OCI-M2 (cell line): ENCODE data around the gene TTC22.

Source experiments
- DNase-seq: peaks from one replicate; lab custom pipeline; 2025; ENCODE audit not compliant: unreplicated experiment; lab: John Stamatoyannopoulos, UW

The TTC22 gene

DNA sequence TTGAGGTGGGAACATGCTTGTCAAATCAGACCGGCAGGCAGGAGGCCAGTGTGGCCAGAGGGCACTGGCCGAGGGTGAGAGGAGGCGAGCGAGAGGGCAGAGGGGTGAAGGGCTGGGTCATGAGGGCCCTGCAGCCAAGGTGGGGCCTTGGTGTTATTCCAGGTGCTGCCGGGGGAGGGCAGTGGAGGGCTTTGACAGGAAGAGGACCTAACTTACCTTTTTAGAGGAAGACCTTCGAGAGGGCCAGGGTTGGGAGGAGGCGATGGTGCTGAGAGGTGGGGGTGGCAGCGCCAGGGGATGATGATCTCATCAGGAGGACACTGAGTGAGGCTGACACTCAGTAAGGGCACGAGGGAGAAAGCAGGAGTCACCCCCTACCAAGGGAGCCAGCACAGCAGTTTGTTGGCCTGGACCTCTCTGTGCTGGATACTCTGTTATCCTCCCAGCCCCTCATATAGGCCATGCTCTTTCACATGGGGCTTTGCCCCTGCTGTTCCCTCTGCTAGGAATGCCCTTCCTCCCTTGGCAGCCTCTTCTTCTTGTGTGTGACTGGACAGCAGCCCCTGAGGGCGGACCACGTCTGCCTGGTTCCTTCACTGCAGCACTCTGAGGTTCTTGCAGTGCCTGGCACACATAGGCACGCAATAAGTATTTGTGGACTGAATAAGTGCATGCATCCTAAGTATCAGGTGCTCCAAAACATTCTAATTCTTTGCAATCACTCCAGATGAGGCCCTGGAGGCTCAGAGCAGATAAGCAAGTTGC, 7.5 kb upstream of the TTC22 start:
- DNase-seq: no peak

DNA sequence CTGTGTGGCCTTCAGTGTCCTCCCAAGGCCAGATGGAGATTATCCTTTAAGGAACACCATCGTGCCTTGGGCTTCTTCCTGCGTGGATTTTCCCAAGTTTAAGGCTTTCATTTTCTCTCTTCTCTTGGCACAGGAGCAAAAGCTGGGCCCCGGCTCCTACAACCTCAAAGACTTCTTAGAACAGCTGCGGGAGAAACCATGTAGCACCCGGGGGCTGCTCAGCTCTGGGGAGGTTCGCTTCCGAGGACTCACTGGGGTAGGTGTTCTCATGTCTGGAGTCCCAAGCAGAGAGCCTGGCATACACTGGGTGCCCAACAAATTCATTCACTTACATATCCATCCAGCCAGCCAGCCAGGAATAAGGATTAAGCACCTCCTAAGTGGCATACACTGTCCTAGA, 6.6 kb upstream of the TTC22 start:
- no peak for DNase-seq

DNA sequence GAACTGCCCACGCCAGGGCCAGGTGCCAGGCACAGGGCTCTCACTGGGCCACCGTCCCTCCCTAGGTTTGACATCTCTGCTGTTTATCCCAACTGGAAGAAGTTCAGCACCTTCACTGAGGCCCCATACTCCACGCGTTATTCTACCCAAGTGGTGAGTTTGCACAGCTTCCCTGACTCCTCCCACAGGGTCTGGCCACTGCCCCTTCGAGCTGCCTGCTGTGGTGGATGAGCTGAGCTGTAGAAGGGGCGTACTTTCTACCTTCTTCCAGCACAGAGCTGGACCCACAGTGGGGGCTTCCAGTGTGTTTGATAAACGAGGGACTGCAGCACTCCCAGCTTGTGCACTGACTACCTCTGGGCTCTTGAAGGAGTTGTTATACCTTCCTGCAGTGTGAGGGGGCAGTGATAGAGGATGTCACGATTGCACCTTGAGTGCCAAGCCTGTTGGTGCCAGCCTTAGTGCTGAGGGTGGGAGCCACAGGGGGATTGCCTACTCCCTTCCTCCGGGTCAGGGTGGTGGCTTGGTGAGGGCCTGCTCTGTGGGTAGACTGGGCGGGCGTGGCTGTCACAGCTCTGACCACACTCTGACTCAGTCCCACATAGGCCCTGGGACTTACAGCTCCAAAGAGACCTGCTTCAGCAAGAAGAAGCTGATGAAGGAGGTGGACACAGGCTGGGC, 5.9 kb upstream of the TTC22 start:
- no peak for DNase-seq

DNA sequence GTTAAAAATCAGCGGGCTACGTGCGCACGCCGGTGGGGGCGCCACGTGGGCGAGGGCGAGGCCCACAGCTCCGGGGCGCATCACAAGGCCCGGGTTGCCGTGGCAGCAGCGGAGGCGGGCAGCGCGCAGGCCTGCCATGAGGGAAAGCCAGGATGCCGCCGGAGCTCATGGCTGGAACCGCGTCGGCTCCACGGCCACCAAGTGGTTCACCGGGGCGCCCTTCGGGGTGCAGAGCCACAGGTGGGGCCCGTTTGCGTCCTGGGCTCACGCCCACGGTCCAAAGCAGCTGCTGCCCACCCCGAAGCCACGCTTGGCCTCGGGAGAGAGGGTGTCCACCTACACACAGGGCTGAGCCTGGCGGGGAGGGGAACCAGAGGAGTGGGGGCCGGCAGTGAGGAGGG, 4.9 kb upstream of the TTC22 start:
- no peak for DNase-seq

DNA sequence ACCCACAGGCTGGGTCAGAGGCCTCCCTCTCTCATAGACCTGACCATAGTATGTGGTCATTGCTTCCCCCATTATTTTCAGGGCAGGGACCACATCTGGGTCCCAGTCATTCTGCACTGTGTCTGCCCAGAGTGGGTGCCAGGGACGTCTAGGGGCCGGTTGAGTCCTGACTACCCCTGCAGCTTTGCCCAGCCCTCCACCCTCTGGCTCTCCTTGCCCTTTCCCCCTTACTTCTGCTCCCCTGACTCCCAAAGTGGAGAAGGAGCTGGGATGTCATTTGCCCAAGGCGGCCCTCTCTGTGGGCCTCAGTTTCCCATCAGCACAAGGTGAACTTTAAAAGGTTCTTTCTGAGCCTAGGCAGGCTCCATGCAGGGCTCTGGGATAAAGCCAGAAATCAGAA, 4.3 kb upstream of the TTC22 start:
- no peak for DNase-seq

DNA sequence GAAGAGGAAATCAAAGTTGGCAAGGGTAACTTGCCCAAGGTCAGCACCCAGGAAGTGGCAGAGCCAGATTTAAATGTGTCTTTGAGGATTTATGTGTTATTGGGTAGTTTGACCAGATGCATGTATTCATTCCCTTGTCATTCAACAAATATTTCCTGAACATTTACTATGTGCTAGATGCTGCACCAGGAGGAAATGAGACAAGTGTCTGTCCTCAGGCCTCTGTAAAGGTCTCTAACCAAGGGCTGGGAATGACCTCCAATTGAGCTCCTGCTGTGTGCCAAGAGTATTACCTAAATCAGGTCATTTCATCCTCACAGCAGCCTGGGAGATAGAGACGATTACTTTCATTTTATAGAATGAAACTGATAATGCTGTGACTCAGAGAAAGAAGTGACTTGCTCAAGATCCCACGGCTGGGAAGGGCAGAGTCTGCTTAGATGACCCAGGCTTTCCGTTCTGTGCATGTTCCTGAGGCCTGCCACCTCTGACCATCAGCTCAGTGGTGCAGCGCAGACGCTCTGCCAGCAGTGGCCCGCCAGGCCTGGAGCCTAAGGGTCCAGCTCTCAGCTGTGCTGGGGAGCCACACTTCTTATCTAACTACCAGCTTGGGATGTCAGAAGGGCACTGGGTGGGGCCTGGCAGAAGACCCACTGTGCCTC, 3.5 kb upstream of the TTC22 start:
- no peak for DNase-seq

DNA sequence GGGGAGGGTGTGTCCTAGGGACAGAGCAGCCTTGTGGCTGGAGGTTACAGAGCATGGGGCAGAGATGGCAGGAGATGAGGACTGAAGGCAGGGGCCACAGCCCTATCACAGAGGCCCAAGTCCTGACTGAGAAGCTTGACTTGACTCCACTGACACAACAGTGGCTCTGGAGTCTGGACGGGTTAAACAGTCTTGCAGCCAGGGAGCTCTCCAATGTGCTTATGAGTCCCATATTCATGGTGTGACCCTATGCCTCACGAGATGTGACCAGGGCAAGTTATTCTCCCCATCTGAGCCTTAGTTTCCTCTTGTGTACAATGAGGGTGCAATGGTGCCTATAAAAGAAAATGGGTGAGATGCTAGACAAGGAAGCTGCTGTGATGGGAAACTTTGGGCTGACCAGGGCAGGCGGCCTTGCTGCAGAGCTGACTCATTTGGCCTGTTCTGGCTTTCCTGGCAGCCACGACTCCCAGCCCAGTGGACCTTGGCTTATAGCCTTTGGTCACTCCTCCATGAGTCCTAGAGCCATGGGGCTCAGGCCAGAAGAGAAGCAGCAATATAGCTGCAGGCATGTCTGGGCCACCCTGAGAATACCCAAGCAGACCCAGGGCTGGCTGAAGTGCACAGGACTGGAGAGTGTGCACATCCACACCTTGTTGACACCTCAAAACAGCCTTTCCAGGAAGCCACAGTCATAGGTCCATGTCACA, 2.8 kb upstream of the TTC22 start:
- no peak for DNase-seq

DNA sequence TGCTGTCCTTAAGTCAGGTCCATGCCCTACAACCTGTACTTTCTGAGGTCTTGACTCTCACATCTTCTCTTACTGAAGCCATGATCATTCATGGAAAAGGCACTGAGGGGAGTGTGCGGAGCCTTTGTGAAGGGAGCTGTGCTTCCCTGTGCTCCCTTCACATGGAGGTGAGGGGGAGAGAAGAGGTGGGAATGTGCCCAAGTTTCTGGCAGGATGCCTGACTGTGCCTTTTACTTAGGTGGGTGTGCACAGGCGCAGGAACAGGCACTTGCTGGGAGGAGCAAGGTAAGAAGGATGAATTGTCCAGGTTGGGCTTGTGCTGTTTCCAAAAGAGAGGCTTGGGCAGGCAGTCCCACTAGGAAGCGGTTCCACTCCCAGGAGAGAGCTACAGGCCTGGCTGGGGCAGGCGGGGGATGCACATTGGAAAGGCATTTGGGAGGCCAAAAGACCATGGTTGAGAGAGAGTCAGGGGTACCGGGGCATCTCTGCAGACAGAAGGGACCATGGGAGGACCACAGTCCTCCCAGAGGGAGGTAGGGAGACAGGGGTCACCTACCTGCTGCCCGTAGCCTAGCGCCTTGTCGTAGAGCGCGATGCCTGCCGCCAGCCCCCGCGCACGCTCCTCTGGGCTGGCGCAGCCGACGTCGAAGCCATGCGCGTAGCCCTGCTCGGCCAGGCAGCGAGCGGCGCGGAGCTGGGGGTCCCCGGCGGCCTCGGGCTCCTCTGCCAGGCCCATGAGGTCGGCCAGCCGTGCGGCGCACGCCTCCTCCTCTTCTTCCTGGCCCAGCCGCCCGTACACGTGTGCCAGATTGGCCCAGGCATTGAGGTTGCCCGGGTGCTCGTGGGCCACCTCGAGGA, 853 bp downstream of the TTC22 start:
- no peak for DNase-seq

DNA sequence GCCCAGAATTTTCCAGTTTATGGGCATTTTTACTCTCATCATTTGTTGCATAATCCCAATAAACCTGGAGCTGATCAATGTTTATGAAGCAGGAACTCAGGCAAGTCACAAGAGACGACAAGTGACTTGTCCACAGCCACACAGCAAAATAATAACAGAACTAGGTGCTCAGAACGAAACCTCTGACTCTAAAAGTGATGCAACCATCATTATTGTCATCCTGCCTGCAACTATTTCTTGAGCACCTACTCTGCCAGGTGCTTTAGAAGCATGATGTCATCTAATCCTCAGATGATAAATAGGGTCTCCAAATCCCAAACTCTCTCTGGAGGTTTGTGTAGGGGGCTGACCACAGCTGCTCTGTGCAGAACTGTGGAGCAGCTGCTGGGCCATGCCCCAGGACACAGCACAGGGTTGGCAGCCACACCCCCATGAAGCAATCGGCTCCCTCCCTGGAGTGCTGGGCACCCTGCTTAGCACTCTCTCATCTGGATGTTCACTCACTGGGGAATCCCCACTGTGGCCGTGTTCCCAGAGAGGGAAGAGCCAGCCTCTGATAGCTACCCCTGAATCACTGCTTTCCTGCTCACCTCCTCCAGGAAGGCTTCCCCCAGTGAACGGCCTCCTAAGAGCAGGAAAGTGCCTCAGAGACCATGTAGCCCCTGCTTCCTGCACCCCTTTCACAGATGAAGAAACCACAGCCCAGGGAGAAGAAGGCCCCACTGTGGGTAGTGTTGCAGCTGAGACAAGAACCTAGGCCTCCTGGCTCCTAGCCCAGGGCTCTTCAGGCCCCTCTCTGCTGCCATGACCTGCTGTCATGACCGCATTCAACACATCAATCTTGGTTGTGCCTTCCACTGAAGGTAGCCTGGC, 2.1 kb downstream of the TTC22 start:
- DNase-seq: no peak

DNA sequence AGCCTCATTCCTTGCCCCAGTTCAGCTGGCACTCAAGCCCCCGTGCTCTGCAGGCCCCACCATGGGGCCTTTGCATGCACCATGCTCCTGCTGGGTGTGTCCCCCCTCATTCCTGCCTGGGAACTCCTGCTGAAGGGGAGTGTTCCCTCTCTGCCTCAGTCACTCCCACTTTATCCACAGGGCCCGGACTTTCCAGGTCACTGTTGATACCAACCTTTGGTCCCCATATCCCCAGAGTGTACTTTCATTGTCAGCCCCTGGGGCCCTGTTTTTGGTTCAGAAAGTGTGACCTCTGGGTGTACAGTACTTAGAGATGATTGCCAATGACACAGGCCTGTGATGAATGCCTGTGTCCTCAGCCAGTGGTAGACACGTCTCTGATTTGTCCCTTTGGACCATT, 2.9 kb downstream of the TTC22 start:
- DNase-seq: no peak

DNA sequence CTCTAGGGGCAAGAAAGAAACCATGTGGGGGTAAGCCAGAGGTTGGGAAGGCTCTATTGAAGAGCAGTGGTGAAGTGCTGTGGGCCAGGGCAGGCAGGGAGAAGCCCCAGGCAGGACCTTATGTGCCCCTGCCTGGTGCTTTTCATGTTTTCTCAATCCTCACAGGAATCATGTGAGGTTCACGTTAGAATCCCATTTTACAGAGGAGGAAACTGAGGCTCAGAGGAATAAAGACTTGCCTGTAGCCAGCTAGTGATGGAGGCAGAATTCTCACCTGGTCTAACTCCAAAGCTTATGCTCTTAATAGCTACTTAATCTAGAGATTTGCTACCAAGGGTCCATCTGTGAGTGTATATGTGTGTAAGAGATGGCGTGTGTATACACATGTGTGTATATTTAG, 4.2 kb downstream of the TTC22 start:
- DNase-seq: no peak

DNA sequence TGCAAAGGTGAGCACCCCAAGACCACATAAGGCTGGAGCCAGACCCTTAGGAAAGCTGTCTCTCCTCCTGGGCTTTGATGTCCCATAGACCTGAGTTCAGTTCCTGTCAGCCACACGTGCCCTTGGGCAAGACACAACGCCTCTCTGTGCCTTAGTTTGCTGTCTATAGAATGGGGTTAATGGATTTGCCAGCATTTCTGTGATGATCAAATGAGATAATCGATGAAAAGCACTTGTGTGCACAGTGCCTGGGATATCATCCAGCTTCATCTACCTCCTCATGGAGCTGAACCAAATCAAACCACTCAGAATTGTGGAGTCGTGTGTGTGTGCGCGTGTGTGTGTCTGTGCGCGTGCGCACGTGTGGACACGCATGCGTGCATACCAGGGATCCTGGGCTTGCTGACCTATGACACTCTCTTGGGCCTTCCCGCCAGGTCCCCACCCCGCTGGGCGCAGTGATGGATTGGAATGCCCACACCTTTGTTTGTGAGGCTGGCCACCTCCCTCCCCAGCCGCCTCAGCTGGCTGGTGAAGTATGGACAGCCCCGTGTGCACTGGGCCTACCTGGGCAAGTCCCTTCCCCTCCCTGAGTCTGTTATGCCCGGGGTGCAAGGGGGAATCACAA, 5.2 kb downstream of the TTC22 start:
- no peak for DNase-seq

DNA sequence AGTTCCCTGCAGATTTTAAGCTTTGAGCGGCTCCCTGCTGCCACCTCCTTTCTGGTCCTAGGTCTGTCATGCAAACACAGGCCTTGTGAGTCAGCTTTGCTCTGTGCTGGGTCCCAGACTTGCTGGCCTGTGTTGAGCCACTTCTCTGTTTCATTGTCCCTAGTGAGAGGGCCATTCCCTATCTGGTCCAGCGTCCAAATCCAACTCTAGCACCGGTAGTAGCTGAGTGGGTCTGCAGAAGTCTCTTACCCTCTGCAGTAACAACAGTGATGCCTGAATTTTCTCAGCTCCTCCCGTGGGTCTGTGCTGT, 5.8 kb downstream of the TTC22 start:
- no peak for DNase-seq

DNA sequence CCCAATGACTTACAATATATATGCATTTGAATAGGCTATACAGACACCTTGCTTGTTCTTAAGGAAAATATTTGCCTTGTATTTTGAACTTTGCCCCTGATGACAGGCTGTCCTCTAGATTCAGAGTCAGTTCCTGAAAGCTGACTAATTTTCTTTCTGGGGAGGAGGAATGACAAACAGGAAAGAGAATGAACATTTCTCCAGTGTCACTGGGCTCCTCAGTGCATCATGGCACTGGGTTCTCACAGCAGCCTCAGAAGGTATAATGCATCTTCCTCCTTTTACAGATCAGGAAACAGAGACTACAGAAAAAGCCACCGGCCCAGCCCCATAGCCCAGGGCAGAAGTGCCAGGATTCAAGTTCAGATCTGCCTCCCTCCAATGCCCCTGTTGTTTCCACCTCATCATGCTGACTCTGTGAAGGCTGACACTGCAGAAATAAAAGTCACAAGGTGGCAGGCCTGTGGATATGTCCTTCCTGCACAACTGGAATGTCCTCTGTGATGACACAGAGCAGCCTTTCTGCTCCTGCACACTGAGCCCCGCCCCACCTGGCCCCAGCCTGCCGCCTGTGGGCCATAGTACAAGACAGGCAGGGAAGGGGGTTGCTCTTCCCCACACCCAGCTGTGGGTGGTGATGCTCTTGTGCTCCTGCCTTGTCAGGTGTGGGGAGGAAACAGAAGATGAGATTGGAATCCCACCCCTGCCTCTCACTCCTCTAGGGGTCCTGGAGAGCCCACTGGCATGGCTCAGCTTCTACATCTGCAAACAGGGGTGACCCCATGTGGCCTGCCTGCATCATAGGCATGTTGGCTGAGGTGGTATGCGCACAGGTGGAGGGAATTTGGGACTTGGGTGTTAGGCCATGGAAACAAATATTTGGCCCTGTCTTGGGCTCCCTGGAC, 6.4 kb downstream of the TTC22 start:
- DNase-seq: no peak

DNA sequence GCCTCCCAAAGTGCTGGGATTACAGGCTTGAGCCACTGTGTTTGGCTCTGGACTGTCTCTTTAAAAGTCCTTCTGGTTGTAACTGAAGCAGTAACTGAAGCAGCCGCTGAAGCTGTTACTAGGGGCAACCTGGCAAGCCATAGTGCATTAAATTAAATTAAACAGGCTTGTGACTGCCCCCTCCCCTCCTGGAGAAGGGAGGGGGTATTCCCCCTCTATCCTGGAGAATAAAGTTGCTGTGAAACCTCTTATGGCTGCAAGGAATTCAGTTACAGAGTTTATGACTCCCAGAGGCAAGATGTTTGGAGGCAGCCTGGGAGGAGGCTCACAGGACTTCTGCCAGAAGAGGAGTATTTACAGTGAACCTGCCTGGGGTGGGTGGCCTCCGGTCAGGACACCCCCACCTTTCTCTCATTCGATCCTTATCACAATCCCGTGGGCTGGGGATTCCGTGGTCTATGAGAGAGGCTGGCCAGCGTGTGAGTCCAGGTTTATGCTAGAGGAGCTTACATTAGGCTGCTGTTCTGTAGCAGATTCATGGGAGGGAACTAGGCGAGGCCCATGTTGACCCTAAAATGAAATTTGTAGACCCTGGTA, 8.3 kb downstream of the TTC22 start:
- no peak for DNase-seq

DNA sequence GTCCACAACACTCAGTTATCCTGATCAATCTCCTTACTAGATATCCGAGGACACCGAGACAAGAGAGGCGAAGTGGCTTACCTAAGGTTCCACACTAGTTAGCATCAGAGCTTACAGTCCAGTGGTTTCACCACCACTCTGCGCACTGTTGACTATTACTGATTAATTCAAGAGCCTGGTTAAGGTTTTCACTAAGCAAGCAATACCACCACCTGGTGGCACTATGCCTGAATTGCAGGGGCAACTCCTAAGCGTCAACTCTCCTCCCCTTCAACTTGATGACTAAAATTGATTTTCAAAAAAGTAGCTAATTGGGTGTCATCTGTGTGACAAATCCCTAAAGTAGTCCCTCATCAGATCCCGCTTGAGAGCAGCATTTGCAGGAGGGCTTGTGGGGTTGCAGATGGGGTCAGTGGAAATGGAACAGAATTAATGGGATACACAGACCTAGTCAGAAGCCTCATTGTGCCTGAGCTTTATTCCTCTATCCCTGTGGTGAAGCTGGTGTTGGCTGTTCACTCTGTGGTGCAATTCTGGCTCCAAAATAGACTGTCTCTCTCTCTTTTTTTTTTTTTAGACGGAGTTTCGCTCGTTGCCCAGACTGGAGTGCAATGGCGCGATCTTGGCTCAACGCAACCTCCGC, 9.1 kb downstream of the TTC22 start:
- DNase-seq: peak; percentile 33

DNA sequence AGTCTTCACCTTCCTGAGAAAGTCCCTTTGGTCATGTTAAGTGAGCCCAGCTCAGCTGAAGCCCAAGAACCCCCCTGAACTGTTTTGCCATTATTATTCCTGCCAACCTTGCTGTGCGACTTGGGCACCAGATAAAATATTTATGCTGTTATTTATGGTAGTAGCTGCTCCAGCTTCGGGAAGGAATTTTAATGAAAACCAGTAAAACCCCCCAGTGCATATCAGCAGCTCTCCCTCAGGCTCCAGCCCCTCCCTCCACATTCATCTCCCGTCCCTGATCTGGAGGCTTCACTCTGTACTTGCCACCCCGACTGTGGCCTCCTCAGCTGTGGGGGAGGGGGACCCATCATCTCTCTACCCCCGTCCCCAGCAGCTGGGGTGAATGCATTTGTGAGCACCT, 12.7 kb downstream of the TTC22 start:
- DNase-seq: no peak

DNA sequence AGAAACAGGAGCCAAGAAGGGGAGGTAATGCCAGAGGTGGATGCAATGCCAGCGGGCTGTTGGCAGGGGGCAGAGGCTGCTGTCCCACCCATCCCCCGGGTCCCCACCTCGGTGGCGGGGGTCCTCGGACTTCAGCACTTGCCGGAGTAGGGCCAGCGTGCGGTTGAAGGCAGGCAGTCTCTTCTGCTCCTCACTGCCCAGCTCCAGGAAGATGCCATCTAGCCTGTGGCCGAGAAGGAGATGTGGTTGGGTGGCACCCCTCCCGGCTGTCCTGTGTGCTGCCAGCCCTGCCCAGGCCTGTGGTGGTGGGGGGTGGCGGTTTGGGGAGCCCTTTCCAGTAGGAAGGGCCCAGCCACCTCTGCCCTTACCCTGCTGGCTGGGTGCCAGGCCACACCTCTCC, 13.5 kb downstream of the TTC22 start:
- DNase-seq: no peak
